NT2/D1 (cell line): Measurements from ENCODE around the gene IGSF9.

Source experiments
- SUZ12 ChIP-seq: IDR thresholded peaks from 2 replicates; pipeline ENCODE4 v1.6.1; 2011; ENCODE audit not compliant: insufficient read length, insufficient read depth; ENCODE audit errors: extremely low read depth
- ZNF274 ChIP-seq: IDR thresholded peaks from 2 replicates; pipeline ENCODE4 v1.6.1; 2011; ENCODE audit warnings: mild to moderate bottlenecking, low read depth, low read length

- TF ChIP-seq SUZ12 (no peak), ZNF274 (no peak)
These were observed 6.1 kb upstream of the IGSF9 start for GRCh38 chr1:159951551-159951950.
